Hematopoietic multipotent progenitor cell treated with erythropoietin and hydrocortisone succinate and interleukin-3 and kit ligand, for 15 days (in vitro differentiated cells): ENCODE measurements around the gene HECTD3.
A peak's percentile ranks its signal among the peaks of the same experiment; 100 is the strongest.
"Not testable (repeated sequence)": the region's sequence is repeated elsewhere in the genome, so short reads cannot be mapped to it uniquely, and the experiment has no call there.

Source experiments
- DNase-seq: peaks from one replicate; pipeline ENCODE4 v3.0.0-alpha.2; 2015; ENCODE audit warnings: low spot score

The HECTD3 gene

GRCh38 chr1:44988531-44989156 lies 22.5 kb downstream of the HECTD3 start:
- no peak for DNase-seq

DNA sequence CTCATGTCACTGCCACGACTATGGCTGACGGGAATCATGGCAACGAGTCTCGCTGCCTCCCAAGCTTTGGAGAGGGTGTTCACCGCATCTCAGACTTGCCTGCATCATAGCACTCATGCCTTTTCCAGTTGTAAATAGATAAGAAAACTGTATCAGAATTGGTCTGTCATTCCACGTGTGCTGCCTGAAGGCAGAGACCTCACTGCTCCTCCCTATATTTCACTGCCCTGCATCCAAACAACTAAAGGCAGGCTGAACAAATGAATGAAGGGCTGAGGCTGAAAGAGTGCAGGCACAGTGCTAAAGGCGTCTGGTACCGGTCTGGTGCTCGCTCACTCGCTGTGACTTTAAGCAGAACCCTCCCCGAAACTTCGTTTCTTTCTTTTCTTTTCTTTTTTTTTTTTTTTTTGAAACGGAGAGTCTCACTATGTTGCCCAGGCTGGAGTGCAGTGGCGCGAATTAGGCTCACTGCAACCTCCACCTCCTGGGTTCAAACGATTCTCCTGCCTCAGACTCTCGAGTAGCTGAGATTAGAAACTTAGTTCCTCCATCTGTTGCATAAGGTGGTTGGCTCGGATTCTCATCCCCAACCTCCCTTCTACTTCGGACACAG lies 25.3 kb downstream of the HECTD3 start:
- peak; percentile 57 for DNase-seq

GRCh38 chr1:44977372-44977771 lies 33.8 kb downstream of the HECTD3 start:
- DNase-seq: not testable (repeated sequence)

GRCh38 chr1:44976252-44976651 lies 34.9 kb downstream of the HECTD3 start:
- no peak for DNase-seq

DNA sequence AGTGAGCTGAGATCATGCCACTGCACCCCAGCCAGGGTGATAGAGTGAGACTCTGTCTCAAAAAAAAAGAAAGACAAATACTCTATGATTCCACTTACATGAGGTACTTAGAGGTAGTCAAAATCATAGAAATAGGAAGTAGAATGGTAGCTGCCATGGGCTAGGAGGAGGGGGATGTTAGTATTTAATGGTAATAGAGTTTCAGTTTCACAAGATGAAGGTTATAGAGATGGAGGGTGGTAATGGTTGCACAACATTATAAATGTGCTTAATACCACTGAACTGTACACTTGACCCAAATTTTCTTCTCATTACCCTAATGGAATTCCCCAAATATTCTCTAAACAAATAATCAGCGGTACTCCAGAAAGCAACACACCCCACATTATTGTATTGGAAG lies 37.5 kb downstream of the HECTD3 start:
- no peak for DNase-seq

DNA sequence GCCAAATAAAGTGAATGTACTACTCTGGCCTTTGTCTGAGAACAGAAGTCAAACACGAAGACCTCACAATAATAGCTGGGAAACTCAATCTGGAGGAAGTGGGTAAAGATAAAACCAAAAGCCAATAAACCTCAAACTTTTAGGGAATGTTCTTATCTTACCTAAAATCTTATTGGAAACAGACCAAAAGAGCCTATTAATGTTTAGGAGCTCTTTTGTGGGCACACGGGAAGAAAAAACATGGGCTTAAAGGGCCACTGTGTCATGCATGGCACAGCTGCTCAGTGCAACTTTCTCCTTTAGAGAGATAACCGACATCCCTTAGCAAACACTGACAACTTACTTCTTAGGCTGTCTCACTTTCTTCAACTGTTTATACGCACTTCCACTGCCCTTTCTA lies 40.8 kb downstream of the HECTD3 start:
- no peak for DNase-seq

- DNase-seq: no peak
Observed at GRCh38 chr1:44964396-44964795, 46.7 kb downstream of the HECTD3 start.

GRCh38 chr1:44962729-44963128 lies 48.4 kb downstream of the HECTD3 start:
- DNase-seq: no peak

DNA sequence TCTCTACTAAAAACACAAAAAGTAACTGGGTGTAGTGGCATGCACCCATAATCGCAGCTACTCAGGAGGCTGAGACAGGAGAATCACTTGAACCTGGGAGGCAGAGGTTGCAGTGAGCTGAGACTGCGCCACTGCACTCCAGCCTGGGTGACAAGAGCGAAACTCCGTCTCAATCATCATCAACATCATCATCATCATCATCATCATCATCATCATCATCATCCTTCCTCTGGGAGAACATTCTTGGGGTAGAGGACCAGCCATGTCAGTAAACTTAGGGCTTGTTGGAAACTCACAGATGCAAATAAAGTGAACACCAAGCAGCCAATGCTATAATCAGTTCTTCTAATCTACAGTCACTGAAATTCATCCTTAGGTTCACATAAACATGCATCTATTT lies 49.1 kb downstream of the HECTD3 start:
- not testable (repeated sequence) for DNase-seq

GRCh38 chr1:44957566-44957965 lies 53.6 kb downstream of the HECTD3 start:
- DNase-seq: not testable (repeated sequence)

DNA sequence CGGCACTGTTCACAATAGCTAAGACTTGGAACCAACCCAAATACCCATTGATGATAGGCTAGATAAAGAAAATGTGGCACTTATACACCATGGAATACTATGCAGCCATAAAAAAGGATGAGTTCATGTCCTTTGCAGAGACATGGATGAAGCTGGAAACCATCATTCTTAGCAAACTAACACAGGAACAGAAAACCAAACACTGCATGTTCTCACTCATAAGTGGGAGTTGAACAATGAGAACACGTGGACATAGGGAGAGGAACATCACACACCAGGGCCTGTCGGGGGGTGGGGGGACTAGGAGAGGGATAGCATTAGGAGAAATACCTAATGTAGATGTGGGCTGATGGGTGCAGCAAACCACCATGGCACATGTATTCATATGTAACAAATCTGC lies 55.0 kb downstream of the HECTD3 start:
- not testable (repeated sequence) for DNase-seq
